H1 (cell line): ENCODE measurements around the gene KCTD16.

Experiments used
- CBX8 ChIP-seq: fragments of 300-800, 300-1000 bp; sonication (generic); IDR thresholded peaks from 2 replicates; pipeline ENCODE4 v1.7.1; 2016; ENCODE audit warnings: low read depth, low read length, borderline replicate concordance
- CEBPB ChIP-seq: IDR thresholded peaks from 2 replicates; pipeline ENCODE4 v1.6.1; 2012; ENCODE audit warnings: low read depth, low read length
- CREB1 ChIP-seq: IDR thresholded peaks from 2 replicates; pipeline ENCODE4 v1.6.1; 2012; ENCODE audit warnings: inconsistent platforms
- EP300 ChIP-seq, 2 experiments: IDR thresholded peaks; 1 replicate in 1 of 2; 2 replicates in 1 of 2; pipeline ENCODE4 v1.6.1; 2011 to 2012; ENCODE audit warnings: low read depth in 2 of 2, low read length in 2 of 2, mild to moderate bottlenecking in 2 of 2, borderline replicate concordance in 1 of 2, inconsistent platforms in 1 of 2, moderate library complexity in 1 of 2
- JUND ChIP-seq: IDR thresholded peaks from 2 replicates; pipeline ENCODE4 v1.6.1; 2011; ENCODE audit warnings: mild to moderate bottlenecking, improper control_type of control experiment, low read length
- POLR2AphosphoS5 ChIP-seq: IDR thresholded peaks from 2 replicates; pipeline ENCODE4 v1.6.1; 2011; ENCODE audit warnings: low read depth, low read length
- SRF ChIP-seq: IDR thresholded peaks from 2 replicates; pipeline ENCODE4 v1.6.1; 2011; ENCODE audit warnings: mild to moderate bottlenecking, low read depth, low read length, moderate library complexity
- TAF7 ChIP-seq: optimal IDR thresholded peaks from 2 replicates; pipeline ENCODE3; 2011; ENCODE audit warnings: low read depth, mild to moderate bottlenecking, inconsistent platforms, low read length, moderate library complexity, borderline replicate concordance
- TBP ChIP-seq: IDR thresholded peaks from 2 replicates; pipeline ENCODE4 v1.6.1; 2011; ENCODE audit warnings: low read depth, low read length, improper control_type of control experiment
- TCF12 ChIP-seq: IDR thresholded peaks from 2 replicates; pipeline ENCODE4 v1.6.1; 2011; ENCODE audit warnings: low read depth, mild to moderate bottlenecking, low read length
- TF ChIP-seq, protein P1 (sequence below), 3 experiments: IDR thresholded peaks; 1 replicate in 2 of 3; 2 replicates in 1 of 3; pipeline versions ENCODE4 v1.5.1 to v1.6.1; 2011; ENCODE audit warnings: low read length in 3 of 3, mild to moderate bottlenecking in 3 of 3, inconsistent platforms in 2 of 3, low read depth in 1 of 3, moderate library complexity in 1 of 3; ENCODE audit not compliant: insufficient read depth in 1 of 3; ENCODE audit errors: control extremely low read depth in 1 of 3
- TF ChIP-seq, protein P2 (sequence below): IDR thresholded peaks from 2 replicates; pipeline ENCODE4 v1.6.1; 2012; ENCODE audit warnings: low read length, inconsistent platforms

DNA sequence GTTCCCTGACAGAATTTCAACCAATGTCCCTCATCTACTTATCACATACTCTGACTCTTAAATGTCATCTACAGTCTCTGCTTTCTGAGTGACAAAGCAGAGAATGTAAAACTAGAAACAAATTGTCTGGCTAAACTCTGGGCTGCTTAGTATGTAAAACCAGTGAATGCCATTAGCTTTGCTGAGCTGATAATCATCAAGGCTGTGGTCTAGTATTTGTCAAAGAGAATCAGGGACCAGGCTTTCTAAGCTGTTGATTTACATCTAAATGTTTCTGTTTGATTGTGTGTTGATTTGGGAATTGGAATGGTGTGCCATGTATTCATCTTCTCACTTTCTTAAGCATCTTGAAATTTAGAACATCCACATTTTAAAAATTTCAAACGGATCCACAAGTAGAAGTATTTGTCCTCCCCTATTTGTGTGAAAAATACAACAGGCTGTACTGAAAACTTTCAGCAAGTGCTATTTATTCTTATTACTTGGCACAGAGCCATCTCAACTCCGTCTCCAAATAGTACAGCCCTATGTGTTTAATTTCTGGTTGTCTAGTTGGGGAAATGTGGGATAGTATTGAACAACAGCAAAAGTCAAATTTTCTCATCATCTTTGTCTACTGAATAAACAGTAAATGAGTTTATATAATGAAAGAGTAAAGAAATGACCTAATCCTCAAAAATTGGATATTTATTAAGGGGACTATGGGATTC is 251.5 kb downstream of the KCTD16 start:
- TF ChIP-seq TCF12 (no peak), CBX8 (no peak), CEBPB (no peak), TBP (no peak), POLR2AphosphoS5 (no peak), SRF (no peak), TAF7 (no peak), CREB1 (no peak), EP300 (IDR thresholded peaks at IDR 0.05; ENCODE audit: borderline replicate concordance in 1 of 2, low read depth in 2 of 2, low read length in 2 of 2) (no peak), JUND (no peak)
- TF ChIP-seq, protein P1, sequence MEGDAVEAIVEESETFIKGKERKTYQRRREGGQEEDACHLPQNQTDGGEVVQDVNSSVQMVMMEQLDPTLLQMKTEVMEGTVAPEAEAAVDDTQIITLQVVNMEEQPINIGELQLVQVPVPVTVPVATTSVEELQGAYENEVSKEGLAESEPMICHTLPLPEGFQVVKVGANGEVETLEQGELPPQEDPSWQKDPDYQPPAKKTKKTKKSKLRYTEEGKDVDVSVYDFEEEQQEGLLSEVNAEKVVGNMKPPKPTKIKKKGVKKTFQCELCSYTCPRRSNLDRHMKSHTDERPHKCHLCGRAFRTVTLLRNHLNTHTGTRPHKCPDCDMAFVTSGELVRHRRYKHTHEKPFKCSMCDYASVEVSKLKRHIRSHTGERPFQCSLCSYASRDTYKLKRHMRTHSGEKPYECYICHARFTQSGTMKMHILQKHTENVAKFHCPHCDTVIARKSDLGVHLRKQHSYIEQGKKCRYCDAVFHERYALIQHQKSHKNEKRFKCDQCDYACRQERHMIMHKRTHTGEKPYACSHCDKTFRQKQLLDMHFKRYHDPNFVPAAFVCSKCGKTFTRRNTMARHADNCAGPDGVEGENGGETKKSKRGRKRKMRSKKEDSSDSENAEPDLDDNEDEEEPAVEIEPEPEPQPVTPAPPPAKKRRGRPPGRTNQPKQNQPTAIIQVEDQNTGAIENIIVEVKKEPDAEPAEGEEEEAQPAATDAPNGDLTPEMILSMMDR (IDR thresholded peaks at IDR 0.05; ENCODE audit: control extremely low read depth in 1 of 3, insufficient read depth in 1 of 3, low read depth in 1 of 3, low read length in 3 of 3): no peak
- TF ChIP-seq, protein P2, sequence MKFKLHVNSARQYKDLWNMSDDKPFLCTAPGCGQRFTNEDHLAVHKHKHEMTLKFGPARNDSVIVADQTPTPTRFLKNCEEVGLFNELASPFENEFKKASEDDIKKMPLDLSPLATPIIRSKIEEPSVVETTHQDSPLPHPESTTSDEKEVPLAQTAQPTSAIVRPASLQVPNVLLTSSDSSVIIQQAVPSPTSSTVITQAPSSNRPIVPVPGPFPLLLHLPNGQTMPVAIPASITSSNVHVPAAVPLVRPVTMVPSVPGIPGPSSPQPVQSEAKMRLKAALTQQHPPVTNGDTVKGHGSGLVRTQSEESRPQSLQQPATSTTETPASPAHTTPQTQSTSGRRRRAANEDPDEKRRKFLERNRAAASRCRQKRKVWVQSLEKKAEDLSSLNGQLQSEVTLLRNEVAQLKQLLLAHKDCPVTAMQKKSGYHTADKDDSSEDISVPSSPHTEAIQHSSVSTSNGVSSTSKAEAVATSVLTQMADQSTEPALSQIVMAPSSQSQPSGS: no peak
